ENCODE results near the gene NKD1. TPM values are rescaled to one million over a fixed set of nuclear protein-coding genes. Genes with fewer than 3 reads are reported as not detected.

Gene NKD1
- total RNA-seq, 1 experiment from 2014 or later: 11.4 TPM

GRCh38 chr16:50611332-50611934, 63.2 kb downstream of the NKD1 start:
- ChIA-PET CTCF (interaction anchor here (1.2 to 2.8 kb wide), 2 partner anchors 85 to 195 kb away, joined by 3 to 6 read pairs; no protein-coding TSS in a partner anchor), POLR2A (interaction anchor here (0.6 kb wide), 1 partner anchor 243 kb away, joined by 3 read pairs; the partner anchor contains the start of gene BRD7), RAD21 (ENCODE audit: low non-redundant PET in 1 of 2, low total read pairs in 2 of 2, uncharacterized antibody in 2 of 2, unreplicated experiment in 2 of 2) (interaction anchor here in 1 of 2 experiments (0.9 kb wide), 1 partner anchor 33 kb away, joined by 3 read pairs; no protein-coding TSS in a partner anchor)
- BruUV-seq (replicated peaks): no TSS peak
- H3K27me3 ChIP-seq (ENCODE audit: insufficient read depth, low read length): no peaks in the 10 kb centered on the region
- H3K27ac ChIP-seq (ENCODE audit: low read depth, low read length): no peak overlapping the region
- H3K4me3 ChIP-seq (replicated peaks in 1 of 2; ENCODE audit: low read depth in 1 of 2, low read length in 2 of 2): no peak overlapping the region
- intact Hi-C loops (cut with micrococcal nuclease): no loop called here
- TF ChIP-seq, protein P1, sequence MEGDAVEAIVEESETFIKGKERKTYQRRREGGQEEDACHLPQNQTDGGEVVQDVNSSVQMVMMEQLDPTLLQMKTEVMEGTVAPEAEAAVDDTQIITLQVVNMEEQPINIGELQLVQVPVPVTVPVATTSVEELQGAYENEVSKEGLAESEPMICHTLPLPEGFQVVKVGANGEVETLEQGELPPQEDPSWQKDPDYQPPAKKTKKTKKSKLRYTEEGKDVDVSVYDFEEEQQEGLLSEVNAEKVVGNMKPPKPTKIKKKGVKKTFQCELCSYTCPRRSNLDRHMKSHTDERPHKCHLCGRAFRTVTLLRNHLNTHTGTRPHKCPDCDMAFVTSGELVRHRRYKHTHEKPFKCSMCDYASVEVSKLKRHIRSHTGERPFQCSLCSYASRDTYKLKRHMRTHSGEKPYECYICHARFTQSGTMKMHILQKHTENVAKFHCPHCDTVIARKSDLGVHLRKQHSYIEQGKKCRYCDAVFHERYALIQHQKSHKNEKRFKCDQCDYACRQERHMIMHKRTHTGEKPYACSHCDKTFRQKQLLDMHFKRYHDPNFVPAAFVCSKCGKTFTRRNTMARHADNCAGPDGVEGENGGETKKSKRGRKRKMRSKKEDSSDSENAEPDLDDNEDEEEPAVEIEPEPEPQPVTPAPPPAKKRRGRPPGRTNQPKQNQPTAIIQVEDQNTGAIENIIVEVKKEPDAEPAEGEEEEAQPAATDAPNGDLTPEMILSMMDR (IDR thresholded peaks at IDR 0.05 in 2 of 3, conservative IDR thresholded peaks at IDR 0.05 in 1 of 3; ENCODE audit: borderline replicate concordance in 1 of 3, insufficient read depth in 1 of 3, low read depth in 2 of 3, low read length in 2 of 3): peak in 1 of 3 experiments; percentile 24; a peak in 1 of 6 replicates
- TF ChIP-seq EZH2 (IDR thresholded peaks at IDR 0.05): no peak
- TF ChIP-seq POLR2A (IDR thresholded peaks at IDR 0.05; ENCODE audit: borderline replicate concordance, extremely low read depth, insufficient read depth, insufficient read length): no peak
- no peaks in the 10 kb centered on the region for H3K79me2 ChIP-seq (ENCODE audit: insufficient read depth, low read length)
- ATAC-seq (peak; percentile 57), DNase-seq (ENCODE audit: low read depth, low spot score) (no peak)
- H3K9me3 ChIP-seq (ENCODE audit: control insufficient read depth in 1 of 2, insufficient read depth in 1 of 2, low read depth in 1 of 2, low read length in 2 of 2): no peaks in the 10 kb centered on the region
- H3K9me2 ChIP-seq (ENCODE audit: insufficient read depth): no peaks in the 10 kb centered on the region
- H3K36me3 ChIP-seq (ENCODE audit: control insufficient read depth in 1 of 2, insufficient read depth in 2 of 2, low read length in 2 of 2): no peaks in the 10 kb centered on the region
- H4K20me1 ChIP-seq (ENCODE audit: insufficient read depth): no peaks in the 10 kb centered on the region
- peaks cover 0 to 15% of the 10 kb centered on the region in 2 experiments; a peak in 2 of 4 replicates for H3K4me1 ChIP-seq (ENCODE audit: control insufficient read depth in 1 of 2, insufficient read depth in 2 of 2, low read length in 2 of 2)
- H3K9ac ChIP-seq (ENCODE audit: low read length): no peak overlapping the region
- no peak overlapping the region for H2AFZ ChIP-seq (ENCODE audit: low read depth, low read length, poor library complexity, severe bottlenecking)
- H3K4me2 ChIP-seq (ENCODE audit: low read length): peak overlapping the region; percentile 31; the same call in 1 of the 2 replicates
